ENCODE results near the gene KCNK10.

Gene KCNK10

DNA sequence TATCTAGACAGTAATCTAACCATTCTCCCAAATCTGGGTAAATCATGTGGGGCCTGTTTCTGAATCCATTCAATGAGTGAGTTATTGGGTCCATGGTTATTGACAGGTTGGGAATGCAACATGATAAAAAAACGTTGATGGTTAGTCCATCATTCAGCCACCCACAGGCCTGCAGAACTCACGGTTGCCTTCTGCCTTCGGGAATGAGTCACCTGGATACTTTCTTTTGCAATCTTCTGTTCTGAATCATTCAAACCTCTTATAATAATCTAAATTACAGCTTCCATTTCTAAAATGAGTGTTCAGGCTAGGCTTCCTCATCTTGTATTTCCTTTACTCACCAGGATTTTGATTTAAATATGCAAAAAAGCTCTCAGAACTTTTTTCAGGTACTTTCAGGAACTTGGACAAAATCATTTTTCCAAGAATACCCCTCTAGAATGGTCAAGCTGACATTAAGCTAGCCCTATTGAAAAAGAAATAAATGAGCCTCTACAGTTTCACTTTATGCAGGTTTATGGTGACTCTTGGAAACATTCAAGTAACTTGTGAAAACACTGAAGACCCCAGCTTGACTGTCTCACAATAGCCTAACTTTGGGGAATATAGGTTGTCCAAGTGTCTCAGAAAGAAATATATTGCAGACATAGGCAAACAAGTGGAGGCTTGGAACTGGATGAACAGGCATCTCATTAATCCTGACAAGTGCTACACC, 94.4 kb downstream of the KCNK10 start:
- no peak for DNase-seq (ENCODE audit: low read depth in 2 of 2)

DNA sequence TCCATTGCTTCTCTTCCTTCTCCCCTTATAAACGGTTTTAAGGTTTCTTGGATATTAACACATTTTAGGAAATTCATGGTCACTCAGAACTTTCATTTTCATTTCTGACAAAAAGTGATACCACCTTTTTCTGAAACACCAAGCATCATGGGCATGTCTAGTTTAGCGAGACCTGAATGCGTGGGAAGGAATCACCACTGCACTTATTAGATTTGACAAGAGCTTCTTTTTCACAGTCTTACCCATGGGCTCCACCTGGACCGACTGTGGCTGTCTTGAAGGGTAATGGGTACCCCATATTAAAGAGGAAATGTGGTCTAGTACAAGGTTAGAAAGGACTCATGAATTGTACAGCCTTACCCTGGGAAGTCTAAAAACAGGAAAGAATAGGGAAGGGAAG, 95.4 kb downstream of the KCNK10 start:
- no peak for DNase-seq (ENCODE audit: low read depth in 2 of 2)

DNA sequence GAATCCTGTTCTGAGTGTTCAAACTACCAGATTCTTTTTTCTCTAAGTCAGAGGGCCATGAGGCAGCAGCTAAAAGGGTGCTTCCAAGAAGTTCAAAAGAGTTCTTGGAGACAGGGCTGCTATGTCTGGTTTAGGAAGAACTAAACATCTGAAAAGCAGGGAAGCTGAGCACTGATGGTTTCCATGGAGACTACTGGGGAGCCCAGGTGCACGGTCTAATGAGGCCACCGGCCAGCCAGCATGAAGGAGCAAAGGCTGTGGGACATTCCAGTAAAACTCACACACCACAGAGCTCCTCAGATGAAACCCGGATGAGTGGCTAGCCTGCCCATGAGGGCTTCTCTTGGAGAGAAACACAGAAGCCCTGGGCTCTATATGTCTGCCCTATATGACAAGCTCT, 97.3 kb downstream of the KCNK10 start:
- no peak for DNase-seq (ENCODE audit: low read depth in 2 of 2)

DNA sequence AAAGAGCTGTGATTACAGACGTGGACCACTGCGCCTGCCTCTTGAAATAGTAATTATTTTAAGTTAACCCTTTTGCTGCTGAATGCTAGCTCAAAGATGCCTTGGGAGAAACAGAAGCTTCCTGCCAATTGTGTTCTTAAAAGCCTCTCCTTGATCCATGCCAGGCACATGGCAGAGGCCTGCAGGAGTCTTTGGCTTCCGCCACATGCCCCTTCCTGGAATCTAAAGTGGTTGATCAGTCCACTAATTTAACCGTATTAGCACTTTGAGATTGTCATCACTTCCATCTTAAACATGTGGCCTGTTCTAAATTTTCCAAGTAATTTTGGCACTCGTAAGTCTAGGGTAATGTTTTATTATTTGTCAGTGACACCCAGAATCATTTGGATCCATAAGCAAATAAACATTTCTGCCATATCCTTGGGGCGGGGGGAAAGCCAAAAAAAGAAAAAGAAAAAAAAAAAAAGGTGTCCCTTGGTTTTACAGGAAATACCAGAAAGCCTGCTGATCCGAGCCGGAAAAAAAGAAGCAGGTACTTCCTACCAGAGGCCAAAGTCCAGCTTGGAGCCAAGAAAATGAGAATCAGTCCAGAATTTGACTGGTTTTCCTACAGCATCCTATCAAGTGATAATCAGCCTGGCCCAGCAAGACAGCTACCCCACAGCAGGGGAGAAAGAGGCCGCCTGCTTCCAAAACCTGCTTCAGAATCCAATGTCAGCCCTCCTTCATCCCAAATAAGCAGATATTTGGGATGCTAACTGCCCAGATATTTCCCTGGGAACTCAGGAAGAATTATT, 104.8 kb downstream of the KCNK10 start:
- DNase-seq (ENCODE audit: low read depth in 2 of 2) = no peak

DNA sequence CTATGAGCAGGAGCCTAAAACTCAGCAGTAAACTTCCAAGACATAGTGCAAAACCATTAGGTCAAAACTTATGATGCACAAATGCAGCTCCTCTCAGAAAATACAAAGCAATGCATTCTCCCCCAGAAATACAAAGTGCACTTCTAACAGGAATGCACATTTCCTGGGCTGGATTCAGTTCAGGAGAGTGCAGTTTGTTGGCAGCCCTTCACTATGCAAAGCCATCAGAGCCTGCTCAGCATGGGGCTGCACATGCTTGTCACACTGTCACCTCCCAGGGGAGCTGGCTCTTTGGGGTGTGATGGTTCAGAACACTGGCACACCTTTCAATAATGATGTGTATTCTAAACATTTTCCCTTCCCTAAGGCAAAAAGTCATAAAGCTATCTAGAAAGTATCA, 110.4 kb downstream of the KCNK10 start:
- no peak for DNase-seq (ENCODE audit: low read depth in 2 of 2)

DNA sequence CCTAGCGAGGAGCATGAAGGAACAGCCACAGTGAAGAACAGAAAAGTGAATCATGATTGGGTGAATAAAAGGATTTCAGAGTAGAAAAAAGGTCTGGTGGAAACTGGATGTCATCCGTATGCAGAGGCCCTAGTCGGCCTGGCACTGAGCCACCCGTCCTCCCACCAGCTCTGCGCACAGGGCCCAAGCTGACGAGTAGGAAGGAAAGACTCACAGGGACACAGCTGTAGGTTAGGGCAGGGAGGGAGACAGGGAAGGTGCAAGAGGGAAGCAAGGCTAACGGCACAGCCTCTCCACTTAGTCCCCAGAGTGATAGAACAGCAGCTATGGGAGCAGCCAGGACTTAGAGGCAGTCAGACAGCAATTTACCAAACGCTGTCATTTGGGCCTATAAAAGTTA, 112.6 kb downstream of the KCNK10 start:
- DNase-seq (ENCODE audit: low read depth in 2 of 2) = no peak

DNA sequence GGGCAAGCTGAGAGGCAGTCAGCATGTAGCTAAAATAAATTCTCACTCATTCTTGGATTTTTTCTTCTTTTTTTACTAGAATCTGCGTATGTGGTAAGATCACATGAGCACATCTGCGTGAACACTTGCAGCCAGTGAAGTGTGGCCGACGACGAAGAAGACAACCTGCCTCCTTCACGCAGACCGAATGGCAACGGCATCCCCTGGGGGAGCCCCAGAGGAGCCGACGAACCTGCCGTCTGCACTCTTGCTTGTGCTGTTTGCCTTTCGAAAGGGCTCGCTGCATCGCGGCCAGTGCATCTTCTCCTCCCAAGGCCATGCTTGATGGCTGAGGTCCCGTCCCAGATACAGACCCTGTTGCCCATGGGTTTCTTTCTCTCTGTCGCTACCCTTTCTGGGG, 113.8 kb downstream of the KCNK10 start:
- no peak for DNase-seq (ENCODE audit: low read depth in 2 of 2)

DNA sequence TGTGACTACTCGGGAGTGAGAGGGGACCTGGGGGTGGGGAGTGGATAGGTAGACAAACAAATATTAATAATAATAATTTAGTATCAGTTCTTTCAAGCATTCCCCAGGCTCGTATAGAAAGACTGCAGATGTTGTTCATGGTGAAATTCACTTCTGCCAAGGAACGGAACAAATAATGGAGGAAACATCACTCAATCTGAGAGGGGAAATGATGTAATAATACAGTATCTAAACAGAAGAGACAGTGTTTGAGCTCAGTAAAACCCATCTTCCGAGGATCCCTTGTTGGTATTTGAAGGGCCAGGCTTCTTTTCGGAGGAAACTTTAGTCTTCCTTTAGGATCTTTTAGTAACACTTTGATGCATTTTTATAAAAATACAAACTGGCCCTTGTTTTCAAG, 114.2 kb downstream of the KCNK10 start:
- DNase-seq (ENCODE audit: low read depth in 2 of 2) = no peak

DNA sequence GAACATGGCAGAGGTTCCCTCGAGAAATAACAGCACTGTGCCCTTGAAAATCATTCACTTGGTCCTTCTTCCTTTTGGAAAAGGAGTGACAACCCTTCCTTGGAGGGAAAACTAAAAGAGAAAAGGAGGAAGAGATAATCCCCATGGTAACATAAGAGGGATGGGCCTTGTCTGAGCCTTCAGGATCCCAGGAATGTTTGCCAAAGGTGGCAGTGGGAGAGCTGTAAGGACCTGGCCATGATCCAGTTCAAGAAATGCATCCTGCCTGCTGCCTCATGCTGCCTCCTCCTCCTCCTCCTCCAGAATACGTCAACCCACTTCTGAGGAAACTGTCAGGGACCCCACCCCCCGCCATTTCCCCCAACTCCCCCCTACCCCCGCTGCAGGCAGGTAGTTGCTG, 118.8 kb downstream of the KCNK10 start:
- no peak for DNase-seq (ENCODE audit: low read depth in 2 of 2)

DNA sequence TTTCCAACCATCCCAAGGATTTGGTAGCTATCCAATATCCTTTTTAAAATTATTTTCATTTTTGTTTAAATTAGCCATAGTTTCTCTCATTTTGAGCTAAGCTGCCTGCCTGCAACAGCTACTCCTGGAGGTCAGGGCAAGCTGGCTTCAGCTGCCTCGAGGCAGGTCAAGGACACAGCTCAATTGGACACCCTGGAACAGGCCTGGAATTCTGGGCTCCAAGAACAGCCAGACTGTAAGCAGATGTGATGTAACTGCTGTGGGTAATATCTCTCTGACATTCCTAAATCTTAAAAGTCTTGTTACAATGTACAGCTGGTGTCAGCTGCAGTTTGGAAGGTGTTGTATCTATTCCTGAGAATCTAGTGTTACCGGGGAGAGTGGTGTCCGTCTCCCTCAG, 119.8 kb downstream of the KCNK10 start:
- no peak for DNase-seq (ENCODE audit: low read depth in 2 of 2)

DNA sequence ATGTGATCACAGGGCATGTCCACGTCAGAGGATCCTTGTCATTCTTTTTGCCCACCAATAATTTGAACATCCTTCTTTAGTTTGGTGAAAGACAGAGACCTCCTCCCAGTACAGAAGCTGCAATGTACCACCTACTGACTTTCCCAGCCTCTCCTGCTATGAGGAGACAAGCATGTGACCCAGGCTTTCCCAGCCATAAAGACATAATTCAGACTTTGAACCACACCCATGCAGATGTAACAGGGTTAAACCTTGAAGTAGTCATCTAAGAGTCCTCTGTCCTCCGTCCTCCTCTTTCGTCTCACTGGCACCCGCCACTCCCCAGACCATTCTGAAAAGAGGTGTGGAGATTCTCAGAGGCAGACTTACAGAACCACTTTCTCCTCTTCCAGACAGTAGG, 120.8 kb downstream of the KCNK10 start:
- no peak for DNase-seq (ENCODE audit: low read depth in 2 of 2)

DNA sequence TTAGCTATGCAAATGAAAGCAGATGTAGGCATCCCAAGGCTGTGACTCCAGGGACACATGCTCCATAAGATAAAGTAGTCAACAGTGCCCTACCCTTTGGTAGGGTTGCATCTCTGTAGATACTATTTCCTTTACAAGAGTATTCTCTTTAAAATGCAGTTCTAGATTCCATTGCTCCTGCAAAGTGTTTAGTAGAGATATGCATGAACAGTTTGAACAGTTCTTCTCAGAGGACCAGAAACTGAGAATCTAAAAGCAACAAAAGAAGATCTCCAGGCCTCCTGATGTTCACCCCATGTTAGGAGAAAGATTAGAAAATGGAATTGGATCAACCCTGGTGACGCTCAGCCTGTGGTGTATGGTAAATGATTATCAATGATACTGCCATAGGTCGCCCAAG, 121.2 kb downstream of the KCNK10 start:
- DNase-seq (ENCODE audit: low read depth in 2 of 2) = no peak

DNA sequence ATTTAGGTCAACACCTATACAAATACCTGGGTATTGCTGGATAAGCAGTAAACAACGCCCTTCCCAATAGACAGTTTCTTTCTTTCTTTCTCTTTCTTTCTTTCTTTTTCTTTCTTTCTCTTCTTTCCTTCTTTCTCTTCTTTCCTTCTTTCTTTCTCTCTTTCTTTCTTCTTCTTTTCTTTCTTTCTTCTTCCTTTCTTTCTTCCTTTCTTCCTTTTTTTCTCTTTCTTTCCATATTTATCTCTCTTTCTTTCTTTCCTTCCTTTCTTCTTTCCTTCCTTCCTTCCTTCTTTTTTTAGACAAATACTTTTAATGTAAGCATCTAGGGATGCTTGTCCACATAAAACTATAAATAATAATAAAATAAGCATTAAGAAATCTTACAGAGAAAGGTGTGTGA, 123.2 kb downstream of the KCNK10 start:
- DNase-seq (ENCODE audit: low read depth in 2 of 2) = no peak

DNA sequence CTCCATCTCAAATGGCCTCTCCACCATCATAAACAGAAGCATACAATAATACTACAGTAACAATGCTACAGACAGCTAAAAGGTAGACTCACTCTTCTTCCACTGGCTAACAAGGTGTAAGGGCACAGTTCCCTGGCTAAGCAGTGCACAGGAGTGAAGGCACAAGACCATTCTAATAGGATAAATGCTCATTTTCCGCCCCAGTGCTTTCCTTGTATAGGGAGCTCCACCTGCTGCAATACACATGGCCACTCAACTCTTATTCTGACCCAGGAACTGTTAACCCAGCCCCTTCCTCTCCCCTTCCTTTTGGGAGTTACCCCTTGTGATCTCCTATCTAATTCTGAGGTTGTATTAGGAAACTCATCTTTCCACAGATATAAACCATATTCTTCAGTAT, 124.6 kb downstream of the KCNK10 start:
- DNase-seq (ENCODE audit: low read depth in 2 of 2) = no peak

DNA sequence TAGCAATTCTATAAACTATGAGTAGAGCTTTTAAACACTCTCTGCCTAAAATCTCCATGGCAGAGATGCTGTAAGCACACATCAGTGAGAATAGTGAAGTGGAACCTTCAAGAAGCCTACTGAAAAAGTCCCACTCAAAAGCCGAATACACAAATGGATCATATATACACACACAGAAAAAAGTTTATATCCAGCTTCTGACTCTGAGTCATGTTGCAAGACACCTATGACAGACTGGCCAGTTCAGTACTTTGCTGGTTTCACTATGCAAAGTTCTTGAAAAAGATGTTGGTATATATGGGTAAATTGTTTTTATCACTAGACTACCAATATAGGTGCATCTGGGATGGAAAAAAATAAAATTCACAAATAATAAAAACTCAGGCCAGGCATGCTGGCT, 126.1 kb downstream of the KCNK10 start:
- DNase-seq (ENCODE audit: low read depth in 2 of 2) = no peak

DNA sequence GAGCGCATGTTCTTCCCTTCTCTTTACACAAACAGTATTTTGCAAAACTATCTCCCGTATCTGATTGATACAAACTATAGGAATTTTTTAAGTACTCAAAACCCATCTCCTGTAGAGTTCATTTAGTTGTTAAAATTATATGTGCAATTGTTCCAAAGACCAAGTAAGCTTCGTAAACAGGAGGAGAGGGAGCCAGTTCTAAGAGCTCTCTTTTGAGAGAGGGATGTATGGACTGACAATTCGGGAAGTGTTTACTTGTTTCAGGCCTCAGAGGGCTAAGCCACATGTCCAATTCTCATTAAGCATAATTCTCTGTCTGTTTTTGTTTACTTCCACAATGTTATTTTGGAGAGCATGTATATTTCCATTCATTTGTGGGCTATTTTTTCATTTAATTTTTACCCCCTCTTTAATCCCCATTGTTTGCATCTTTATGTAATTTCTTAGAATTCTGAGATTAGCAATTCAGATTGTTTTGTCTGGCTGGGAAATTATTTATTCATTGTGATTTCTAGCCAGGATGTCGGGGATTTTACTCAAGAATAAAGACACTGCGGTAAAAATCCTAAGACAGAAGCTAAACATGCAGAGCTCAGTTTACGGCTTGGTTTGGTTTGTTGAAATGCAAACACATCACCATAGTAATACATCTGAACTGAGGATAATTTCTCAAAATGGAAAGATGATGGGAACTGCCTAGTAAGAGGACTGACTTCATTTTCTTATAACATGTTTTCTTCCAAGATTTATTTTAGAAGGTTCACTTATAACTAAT, 126.8 kb downstream of the KCNK10 start:
- no peak for DNase-seq (ENCODE audit: low read depth in 2 of 2)

DNA sequence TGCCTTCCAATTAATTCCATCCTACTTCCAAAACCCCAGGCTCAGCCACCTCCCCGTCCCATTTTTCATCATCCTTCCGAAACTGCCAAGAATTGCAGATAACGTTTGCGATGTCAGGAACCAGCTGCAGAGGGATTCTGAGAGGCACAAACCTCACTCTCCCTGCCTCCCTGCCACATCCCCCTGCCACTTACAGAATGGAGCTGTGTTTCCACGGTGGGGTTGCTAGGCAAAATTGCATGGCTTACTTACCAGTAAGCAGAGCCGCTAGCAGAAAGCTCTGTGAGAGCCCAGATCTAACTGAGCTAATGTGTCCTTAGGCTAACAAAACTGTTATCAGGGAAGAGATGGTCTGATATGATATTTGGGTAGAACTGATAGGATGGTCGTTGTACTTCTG, 127.4 kb downstream of the KCNK10 start:
- no peak for DNase-seq (ENCODE audit: low read depth in 2 of 2)

DNA sequence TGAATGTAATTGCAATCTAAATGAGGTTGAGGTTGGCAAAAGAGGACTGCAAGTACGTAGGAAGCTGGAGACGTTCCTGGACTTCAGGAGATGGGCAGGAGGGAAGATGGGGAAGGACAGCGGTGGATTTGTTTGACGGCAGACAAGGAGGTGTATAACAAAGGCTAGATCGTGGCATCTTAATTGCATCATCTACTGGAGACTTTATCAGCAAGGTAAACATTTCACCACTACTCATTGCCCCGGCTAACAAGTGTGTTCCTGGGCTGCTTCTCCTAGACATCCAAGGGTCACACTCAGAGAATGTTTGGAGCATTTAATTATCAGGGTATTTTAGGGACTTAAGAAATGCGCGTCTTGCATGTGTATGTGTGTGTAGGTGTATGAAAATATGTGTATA, 128.5 kb downstream of the KCNK10 start:
- DNase-seq (ENCODE audit: low read depth in 2 of 2) = no peak

DNA sequence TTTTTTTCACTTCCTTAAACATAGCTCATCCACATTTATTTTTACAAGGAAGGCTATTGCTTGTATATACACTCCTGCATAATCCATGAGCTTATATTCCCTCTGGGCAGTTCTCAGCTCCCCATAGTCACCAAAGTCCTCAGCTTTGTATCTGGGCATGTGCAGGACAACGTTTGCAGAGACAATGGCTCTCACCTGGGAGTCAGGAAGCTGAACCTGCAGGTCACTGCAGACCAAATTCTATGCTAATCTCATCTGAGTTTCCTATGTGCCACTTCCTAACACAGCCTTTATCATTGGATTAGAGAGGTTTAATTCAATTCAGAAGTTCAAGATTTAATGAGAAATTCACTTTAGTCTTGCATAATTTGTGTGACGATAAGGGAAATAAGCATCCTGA, 131.5 kb downstream of the KCNK10 start:
- no peak for DNase-seq (ENCODE audit: low read depth in 2 of 2)

DNA sequence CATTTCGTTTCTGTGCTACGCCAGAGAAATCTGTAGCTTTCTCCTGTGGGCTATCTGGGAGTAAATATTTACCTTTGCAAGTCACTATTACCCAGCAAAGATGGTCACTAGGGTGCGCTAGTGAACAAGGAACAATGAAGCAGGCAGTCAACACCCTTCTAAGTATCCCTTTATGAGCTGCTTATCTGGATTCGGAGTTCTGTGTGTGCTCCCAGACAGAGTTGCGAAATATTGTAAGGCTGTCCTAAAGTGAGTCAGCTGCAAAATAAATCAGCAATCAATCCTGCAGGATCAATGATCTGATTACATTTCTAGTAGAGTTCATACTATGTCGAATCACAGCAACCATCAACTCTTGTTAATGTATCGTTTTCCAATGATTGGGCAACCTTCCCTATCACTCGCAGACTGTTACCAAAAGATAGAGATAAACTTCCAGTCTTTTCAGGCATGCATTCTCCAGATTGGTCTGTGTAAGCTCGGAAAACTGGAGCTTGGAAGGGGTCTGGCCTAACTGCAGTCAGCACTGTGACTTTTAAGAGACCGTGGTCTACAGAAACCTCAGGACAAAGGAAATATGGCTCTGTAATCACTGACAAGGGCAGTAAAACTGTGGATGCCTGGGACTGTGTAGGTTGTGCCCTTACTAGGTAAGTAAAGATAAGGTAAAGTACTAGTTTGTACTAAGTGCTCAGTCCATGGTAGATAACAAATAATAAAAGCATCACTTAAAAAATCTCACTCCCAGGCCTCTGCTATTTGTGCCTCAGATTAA, 133.5 kb downstream of the KCNK10 start:
- DNase-seq (ENCODE audit: low read depth in 2 of 2) = peak in 1 of 2 donors; percentile 11

DNA sequence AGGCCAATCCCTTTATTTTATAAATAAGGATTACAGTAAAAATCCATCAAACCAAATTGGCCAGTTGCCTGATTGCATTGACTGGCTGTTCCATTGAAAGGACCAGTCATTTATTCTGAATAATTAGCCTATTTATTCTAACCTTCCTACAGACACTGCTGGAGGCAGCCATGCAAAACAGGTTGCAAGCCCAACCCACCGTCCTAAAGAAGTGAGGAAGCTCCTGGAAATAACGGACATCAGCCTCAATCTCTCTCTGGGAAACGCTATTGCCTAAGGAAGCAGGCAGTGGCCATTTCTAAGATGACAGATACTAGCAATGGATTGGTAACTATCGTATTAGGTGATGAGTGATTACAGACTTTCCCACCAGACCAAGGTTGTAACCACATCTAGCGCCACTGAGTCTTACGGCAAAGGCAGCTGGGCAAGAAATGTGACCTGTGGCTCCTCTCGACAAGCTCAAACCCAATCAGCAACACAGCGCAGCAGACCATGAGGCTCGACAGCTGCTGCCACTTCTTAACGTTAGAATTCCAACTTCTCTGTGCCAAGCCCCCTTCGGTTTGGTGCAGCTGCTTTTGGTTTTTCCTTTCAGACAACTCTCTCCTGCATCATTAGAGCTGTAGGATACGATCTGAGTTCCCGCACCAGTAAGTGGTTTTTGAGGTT, 134.2 kb downstream of the KCNK10 start:
- DNase-seq (ENCODE audit: low read depth in 2 of 2) = no peak
